PC-9 (cell line): ENCODE data around the gene OPTN. TPM values are rescaled to one million over a fixed set of nuclear protein-coding genes. Genes with fewer than 3 reads are reported as not detected.

Source experiments
- BruUV-seq: library from RNA; stranded (reverse); fragments of 400-500 nt; replicated peaks from 2 replicates; lab custom pipeline; 2021; lab: Mats Ljungman, UMichigan
- CTCF ChIA-PET: fragments of 300-600 bp; sonication (Branson Sonifier 250); formaldehyde crosslinking; loops from one replicate; lab custom pipeline; 2022; ENCODE audit warnings: antibody characterized with exemption; lab: Charles Lee
- POLR2A ChIA-PET: fragments of 300-600 bp; sonication (Branson Sonifier 250); formaldehyde crosslinking; loops from one replicate; lab custom pipeline; 2022; ENCODE audit warnings: antibody characterized with exemption; ENCODE audit not compliant: unreplicated experiment; lab: Charles Lee
- DNase-seq, 2 experiments: peaks; one replicate each; pipeline versions ENCODE4 v3.0.0 to v3.0.0-alpha.2; 2015 to 2022; ENCODE audit warnings: mixed read lengths in 1 of 2
- H2AFZ ChIP-seq: fragments of 200-600 bp; sonication (generic); 2 replicates; pipeline ENCODE4 v1.8.1; 2017; ENCODE audit warnings: antibody characterized with exemption
- H3F3A ChIP-seq: fragments of 200-600 bp; sonication (generic); 2 replicates; pipeline ENCODE4 v1.8.1; 2017; ENCODE audit warnings: antibody characterized with exemption, mild to moderate bottlenecking, low read depth; ENCODE audit not compliant: insufficient read depth
- H3K27ac ChIP-seq: fragments of 200-600 bp; sonication (generic); 2 replicates; pipeline ENCODE4 v1.6.1; 2016; ENCODE audit warnings: mixed run types
- H3K27me3 ChIP-seq: fragments of 200-600 bp; sonication (generic); 2 replicates; pipeline ENCODE4 v1.6.1; 2016; ENCODE audit warnings: low read depth, mixed run types; ENCODE audit not compliant: insufficient read depth
- H3K36me3 ChIP-seq: fragments of 200-600 bp; sonication (generic); 2 replicates; pipeline ENCODE4 v1.6.1; 2016; ENCODE audit warnings: low read depth, mixed run types
- H3K4me1 ChIP-seq: fragments of 200-600 bp; sonication (generic); replicated peaks from 2 replicates; pipeline ENCODE4 v1.6.1; 2016; ENCODE audit warnings: mixed run types; ENCODE audit not compliant: insufficient read depth
- H3K4me2 ChIP-seq: fragments of 200-600 bp; sonication (generic); 2 replicates; pipeline ENCODE4 v1.6.1; 2017; ENCODE audit warnings: mixed run types
- H3K4me3 ChIP-seq: fragments of 200-600 bp; sonication (generic); 2 replicates; pipeline ENCODE4 v1.6.1; 2016; ENCODE audit warnings: mixed run types
- H3K79me2 ChIP-seq: fragments of 200-600 bp; sonication (generic); 2 replicates; pipeline ENCODE4 v1.6.1; 2017; ENCODE audit warnings: low read depth, mixed run types
- H3K9me2 ChIP-seq: fragments of 200-600 bp; sonication (generic); 2 replicates; pipeline ENCODE4 v1.8.1; 2017; ENCODE audit warnings: mild to moderate bottlenecking; ENCODE audit not compliant: insufficient read depth
- H3K9me3 ChIP-seq: fragments of 200-600 bp; sonication (generic); 2 replicates; pipeline ENCODE4 v1.8.1; 2016; ENCODE audit warnings: low read depth; ENCODE audit not compliant: insufficient read depth
- H4K20me1 ChIP-seq: fragments of 200-600 bp; sonication (generic); 2 replicates; pipeline ENCODE4 v1.8.1; 2017; ENCODE audit not compliant: insufficient read depth
- EZH2 ChIP-seq: fragments of 200-600 bp; sonication (generic); IDR thresholded peaks from 2 replicates; pipeline ENCODE4 v1.8.0; 2017; ENCODE audit warnings: antibody characterized with exemption, low read depth
- intact Hi-C: fragments of 100-400 bp; cut with micrococcal nuclease; formaldehyde crosslinking; loops from one replicate; pipeline ENCODE4 v1.10.0; 2022; ENCODE audit not compliant: unreplicated experiment
- total RNA-seq: library from RNA; stranded (reverse); gene quantifications from 2 replicates; pipeline ENCODE4 v1.2.3, GENCODE V29; 2021
- TF ChIP-seq, protein P1 (sequence below): fragments of 200-600 bp; sonication (generic); conservative IDR thresholded peaks from 2 replicates; pipeline ENCODE4 v1.6.1; 2017; ENCODE audit warnings: mixed run types, antibody characterized with exemption, mild to moderate bottlenecking, moderate library complexity

The OPTN gene
- total RNA-seq, 1 experiment from 2014 or later: 26.6 TPM

DNA sequence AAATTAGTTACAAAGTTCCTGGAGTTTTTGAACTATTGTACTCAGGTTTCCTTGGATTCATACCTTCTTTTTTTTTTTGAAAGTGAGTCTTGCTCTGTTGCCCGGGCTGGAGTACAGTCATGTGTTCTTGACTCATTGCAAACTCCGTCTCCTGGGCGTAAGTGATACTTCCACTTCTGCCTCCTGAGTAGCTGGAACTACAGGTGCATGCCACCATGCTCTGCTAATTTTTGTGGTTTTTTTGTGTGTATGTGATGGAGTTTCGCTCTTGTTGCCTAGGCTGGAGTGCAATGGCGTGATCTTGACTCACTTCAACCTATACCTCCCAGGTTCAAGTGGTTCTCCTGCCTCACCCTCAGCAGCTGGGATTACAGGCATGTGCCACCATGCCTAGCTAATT lies 83.7 kb downstream of the OPTN start:
- intact Hi-C loops: no loop called here
- Histone ChIP-seq H3K4me2 (no peak overlapping the region), H3K4me3 (no peak overlapping the region), H3K27ac (no peak overlapping the region), H3K9me3 (no peaks in the 10 kb centered on the region), H4K20me1 (no peaks in the 10 kb centered on the region), H2AFZ (no peak overlapping the region), H3K79me2 (no peaks in the 10 kb centered on the region), H3K27me3 (no peaks in the 10 kb centered on the region), H3K36me3 (no peaks in the 10 kb centered on the region), H3K9me2 (no peaks in the 10 kb centered on the region), H3K4me1 (no peaks in the 10 kb centered on the region), H3F3A (no peaks in the 10 kb centered on the region)
- ChIA-PET CTCF (no interaction called here), POLR2A (no interaction called here)
- no TSS peak for BruUV-seq
- DNase-seq: no peak
- TF ChIP-seq, protein P1, sequence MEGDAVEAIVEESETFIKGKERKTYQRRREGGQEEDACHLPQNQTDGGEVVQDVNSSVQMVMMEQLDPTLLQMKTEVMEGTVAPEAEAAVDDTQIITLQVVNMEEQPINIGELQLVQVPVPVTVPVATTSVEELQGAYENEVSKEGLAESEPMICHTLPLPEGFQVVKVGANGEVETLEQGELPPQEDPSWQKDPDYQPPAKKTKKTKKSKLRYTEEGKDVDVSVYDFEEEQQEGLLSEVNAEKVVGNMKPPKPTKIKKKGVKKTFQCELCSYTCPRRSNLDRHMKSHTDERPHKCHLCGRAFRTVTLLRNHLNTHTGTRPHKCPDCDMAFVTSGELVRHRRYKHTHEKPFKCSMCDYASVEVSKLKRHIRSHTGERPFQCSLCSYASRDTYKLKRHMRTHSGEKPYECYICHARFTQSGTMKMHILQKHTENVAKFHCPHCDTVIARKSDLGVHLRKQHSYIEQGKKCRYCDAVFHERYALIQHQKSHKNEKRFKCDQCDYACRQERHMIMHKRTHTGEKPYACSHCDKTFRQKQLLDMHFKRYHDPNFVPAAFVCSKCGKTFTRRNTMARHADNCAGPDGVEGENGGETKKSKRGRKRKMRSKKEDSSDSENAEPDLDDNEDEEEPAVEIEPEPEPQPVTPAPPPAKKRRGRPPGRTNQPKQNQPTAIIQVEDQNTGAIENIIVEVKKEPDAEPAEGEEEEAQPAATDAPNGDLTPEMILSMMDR: no peak
- TF ChIP-seq EZH2: no peak

GRCh38 chr10:13184276-13184675 lies 84.3 kb downstream of the OPTN start:
- BruUV-seq: no TSS peak
- DNase-seq: no peak
- Histone ChIP-seq H3K9me3 (no peaks in the 10 kb centered on the region), H3K27ac (no peak overlapping the region), H3K9me2 (no peaks in the 10 kb centered on the region), H3K27me3 (no peaks in the 10 kb centered on the region), H2AFZ (no peak overlapping the region), H3F3A (no peaks in the 10 kb centered on the region), H3K4me2 (no peak overlapping the region), H3K4me3 (no peak overlapping the region), H3K79me2 (no peaks in the 10 kb centered on the region), H3K4me1 (no peaks in the 10 kb centered on the region), H3K36me3 (no peaks in the 10 kb centered on the region), H4K20me1 (no peaks in the 10 kb centered on the region)
- CTCF ChIA-PET: no interaction called here
- POLR2A ChIA-PET: no interaction called here
- TF ChIP-seq EZH2: no peak
- TF ChIP-seq, protein P1: no peak
- intact Hi-C loops: no loop called here

- H3K9me2 ChIP-seq: no peaks in the 10 kb centered on the region
- no peaks in the 10 kb centered on the region for H3K36me3 ChIP-seq
- BruUV-seq: no TSS peak
- H3K4me2 ChIP-seq: no peak overlapping the region
- TF ChIP-seq, protein P1: no peak
- TF ChIP-seq EZH2: no peak
- intact Hi-C loops: no loop called here
- H3K27ac ChIP-seq: no peak overlapping the region
- H3K4me3 ChIP-seq: no peak overlapping the region
- DNase-seq: no peak
- no peaks in the 10 kb centered on the region for H3K27me3 ChIP-seq
- no peaks in the 10 kb centered on the region for H4K20me1 ChIP-seq
- no peaks in the 10 kb centered on the region for H3F3A ChIP-seq
- H3K4me1 ChIP-seq: no peaks in the 10 kb centered on the region
- no peaks in the 10 kb centered on the region for H3K79me2 ChIP-seq
- no peak overlapping the region for H2AFZ ChIP-seq
- H3K9me3 ChIP-seq: no peaks in the 10 kb centered on the region
- POLR2A ChIA-PET: no interaction called here
- CTCF ChIA-PET: no interaction called here
Measured at GRCh38 chr10:13184730-13185514, 85.0 kb downstream of the OPTN start.
